PC-3 (cell line): ENCODE measurements around the gene GAA. TPM values are rescaled to one million over a fixed set of nuclear protein-coding genes. Genes with fewer than 3 reads are reported as not detected.
A peak's percentile ranks its signal among the peaks of the same experiment; 100 is the strongest.

ENCODE experiments used
- ATAC-seq: fragments of 200-7000 bp; cut with Tn5 transposase; 2 replicates; pipeline ENCODE4 v1.9.1; 2020; ENCODE audit warnings: mild to moderate bottlenecking, moderate library complexity
- BruUV-seq: library from RNA; stranded (reverse); fragments of 400-500 nt; replicated peaks from 2 replicates; lab custom pipeline; 2021; lab: Mats Ljungman, UMichigan
- CTCF ChIA-PET: fragments of 300-600 bp; sonication (Branson Sonifier 250); formaldehyde crosslinking; loops from one replicate; lab custom pipeline; 2022; ENCODE audit warnings: antibody characterized with exemption; lab: Charles Lee
- POLR2A ChIA-PET: fragments of 300-600 bp; sonication (Branson Sonifier 250); formaldehyde crosslinking; loops from one replicate; lab custom pipeline; 2022; ENCODE audit warnings: antibody characterized with exemption; ENCODE audit not compliant: unreplicated experiment; lab: Charles Lee
- DNase-seq: peaks from one replicate; pipeline ENCODE4 v3.0.0-alpha.2; 2015
- H2AFZ ChIP-seq: fragments of 300-600 bp; sonication (generic); 2 replicates; pipeline ENCODE4 v1.6.0; 2016; ENCODE audit warnings: antibody characterized with exemption, low read length
- H3F3A ChIP-seq: fragments of 300-600 bp; sonication (generic); one replicate; pipeline ENCODE4 v1.6.0; 2017; ENCODE audit warnings: antibody characterized with exemption, low read length, control low read depth, mild to moderate bottlenecking; ENCODE audit not compliant: unreplicated experiment
- H3K27ac ChIP-seq: fragments of 300-600 bp; sonication (generic); 2 replicates; pipeline ENCODE4 v1.5.1; 2016; ENCODE audit warnings: mild to moderate bottlenecking, low read length
- H3K27me3 ChIP-seq: fragments of 300-600 bp; sonication (generic); 2 replicates; pipeline ENCODE4 v1.6.1; 2016; ENCODE audit warnings: low read length, mixed read lengths
- H3K36me3 ChIP-seq: fragments of 300-600 bp; sonication (generic); 2 replicates; pipeline ENCODE4 v1.6.1; 2016; ENCODE audit warnings: low read depth, mixed run types, low read length, mixed read lengths
- H3K4me1 ChIP-seq: fragments of 300-600 bp; sonication (generic); 2 replicates; pipeline ENCODE4 v1.5.1; 2016; ENCODE audit warnings: low read length; ENCODE audit not compliant: insufficient read depth
- H3K4me2 ChIP-seq: fragments of 300-600 bp; sonication (generic); 2 replicates; pipeline ENCODE4 v1.6.0; 2016; ENCODE audit warnings: low read length
- H3K4me3 ChIP-seq: fragments of 300-600 bp; sonication (generic); 2 replicates; pipeline ENCODE4 v1.5.1; 2016; ENCODE audit warnings: mild to moderate bottlenecking, low read length, mixed read lengths
- H3K79me2 ChIP-seq: fragments of 300-600 bp; sonication (generic); 2 replicates; pipeline ENCODE4 v1.6.1; 2017; ENCODE audit warnings: low read length, mixed read lengths
- H3K9ac ChIP-seq: fragments of 300-600 bp; sonication (generic); 2 replicates; pipeline ENCODE4 v1.6.0; 2016; ENCODE audit warnings: mild to moderate bottlenecking, low read length
- H3K9me2 ChIP-seq: fragments of 300-600 bp; sonication (generic); replicated peaks from 2 replicates; pipeline ENCODE4 v1.6.1; 2016; ENCODE audit warnings: mixed run types, low read length, mixed read lengths
- H3K9me3 ChIP-seq: fragments of 300-600 bp; sonication (generic); 2 replicates; pipeline ENCODE4 v1.6.1; 2016; ENCODE audit warnings: low read length, mixed read lengths
- H4K20me1 ChIP-seq: fragments of 300-600 bp; sonication (generic); 2 replicates; pipeline ENCODE4 v1.6.1; 2016; ENCODE audit warnings: low read length, mixed read lengths
- CTCF ChIP-seq: fragments of 300-600 bp; sonication (generic); conservative IDR thresholded peaks from 2 replicates; pipeline ENCODE4 v1.5.1; 2017; ENCODE audit warnings: antibody characterized with exemption, low read depth, mild to moderate bottlenecking, low read length
- EZH2 ChIP-seq: fragments of 300-600 bp; sonication (generic); IDR thresholded peaks from one replicate; pipeline ENCODE4 v1.6.1; 2017; ENCODE audit warnings: antibody characterized with exemption, mild to moderate bottlenecking, low read length; ENCODE audit not compliant: unreplicated experiment
- EZH2phosphoT487 ChIP-seq: fragments of 300-600 bp; sonication (generic); IDR thresholded peaks from 2 replicates; pipeline ENCODE4 v1.6.1; 2018; ENCODE audit warnings: mild to moderate bottlenecking, antibody characterized with exemption, low read length, borderline replicate concordance
- intact Hi-C: fragments of 100-400 bp; cut with micrococcal nuclease; formaldehyde crosslinking; loops from 2 replicates; pipeline ENCODE4 v1.9.0; 2023
- total RNA-seq: library from RNA; depleted of rRNA; stranded (reverse); fragments of >200 nt; gene quantifications from 2 replicates; pipeline ENCODE4 v1.2.3, GENCODE V29; 2014

Gene GAA
- total RNA-seq, 1 experiment from 2014 or later: 76.2 TPM

- Histone ChIP-seq H3K27me3 (no peaks in the 10 kb centered on the region), H3F3A (no peaks in the 10 kb centered on the region), H3K9me3 (no peaks in the 10 kb centered on the region), H3K4me3 (no peak overlapping the region), H3K9me2 (no peaks in the 10 kb centered on the region), H3K27ac (no peak overlapping the region), H3K4me1 (peaks cover 10% of the 10 kb centered on the region), H3K79me2 (no peaks in the 10 kb centered on the region), H4K20me1 (no peaks in the 10 kb centered on the region), H3K4me2 (no peak overlapping the region), H3K36me3 (no peaks in the 10 kb centered on the region), H3K9ac (no peak overlapping the region), H2AFZ (no peak overlapping the region)
- CTCF ChIA-PET: interaction anchor here (0.5 to 1.5 kb wide), 3 partner anchors 23 to 116 kb away, joined by 3 to 7 read pairs (median 6); partner anchors contain the start of genes GAA, SGSH and SLC26A11
- TF ChIP-seq CTCF (peak; percentile 55), EZH2phosphoT487 (no peak)
- ATAC-seq: peak; percentile 39
- no TSS peak for BruUV-seq
- POLR2A ChIA-PET: no interaction called here
- intact Hi-C loops: no loop called here
- peak; percentile 28 for DNase-seq
These were observed 23.1 kb downstream of the GAA start for GRCh38 chr17:80124351-80124981.

DNA sequence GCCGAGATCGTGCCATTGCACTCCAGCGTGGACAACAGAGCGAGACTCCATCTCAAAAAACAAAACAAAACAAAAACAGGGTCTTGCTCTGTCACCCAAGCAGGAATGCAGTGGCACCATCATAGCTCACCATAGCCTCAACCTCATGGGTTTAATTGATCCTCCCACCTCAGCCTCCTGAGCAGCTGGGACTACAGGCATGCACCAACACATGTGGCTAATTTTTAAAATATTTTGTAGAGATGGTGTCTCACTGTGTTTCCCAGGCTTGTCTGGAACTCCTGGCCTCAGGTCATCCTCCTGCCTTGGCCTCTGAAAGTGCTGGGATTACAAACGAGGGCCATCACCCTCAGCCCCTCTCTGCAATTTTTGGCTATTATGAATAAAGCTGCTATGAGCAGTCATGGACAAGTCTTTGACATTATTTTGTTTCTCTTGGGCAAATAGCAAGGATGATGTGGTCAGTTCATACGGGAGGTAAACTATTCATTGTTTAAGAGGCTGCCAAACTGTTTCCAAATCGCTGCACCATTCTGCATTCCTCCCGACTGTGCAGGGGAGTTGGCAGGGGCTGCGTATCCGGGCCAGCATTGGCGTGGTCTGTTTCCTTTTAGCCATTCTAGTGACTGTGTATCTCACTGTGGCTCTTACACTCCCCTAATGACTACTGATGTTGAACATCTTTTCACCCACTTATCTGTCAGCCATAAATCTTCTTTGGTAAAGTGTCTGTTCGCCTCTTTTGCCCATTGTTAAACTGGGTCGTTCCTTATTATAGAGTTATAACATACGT is 24.5 kb downstream of the GAA start:
- DNase-seq (no peak), ATAC-seq (no peak)
- H2AFZ ChIP-seq: no peak overlapping the region
- ChIA-PET CTCF (no interaction called here), POLR2A (no interaction called here)
- no TSS peak for BruUV-seq
- H3K36me3 ChIP-seq: no peaks in the 10 kb centered on the region
- H4K20me1 ChIP-seq: no peaks in the 10 kb centered on the region
- H3K27ac ChIP-seq: no peak overlapping the region
- no peak overlapping the region for H3K9ac ChIP-seq
- no peak overlapping the region for H3K4me3 ChIP-seq
- no peaks in the 10 kb centered on the region for H3K9me2 ChIP-seq
- H3K79me2 ChIP-seq: no peaks in the 10 kb centered on the region
- no peaks in the 10 kb centered on the region for H3K9me3 ChIP-seq
- no peak for TF ChIP-seq CTCF
- TF ChIP-seq EZH2: no peak
- no peak for TF ChIP-seq EZH2phosphoT487
- H3K4me2 ChIP-seq: no peak overlapping the region
- intact Hi-C loops: no loop called here
- no peaks in the 10 kb centered on the region for H3F3A ChIP-seq
- H3K4me1 ChIP-seq: peaks cover 10% of the 10 kb centered on the region
- no peaks in the 10 kb centered on the region for H3K27me3 ChIP-seq

DNA sequence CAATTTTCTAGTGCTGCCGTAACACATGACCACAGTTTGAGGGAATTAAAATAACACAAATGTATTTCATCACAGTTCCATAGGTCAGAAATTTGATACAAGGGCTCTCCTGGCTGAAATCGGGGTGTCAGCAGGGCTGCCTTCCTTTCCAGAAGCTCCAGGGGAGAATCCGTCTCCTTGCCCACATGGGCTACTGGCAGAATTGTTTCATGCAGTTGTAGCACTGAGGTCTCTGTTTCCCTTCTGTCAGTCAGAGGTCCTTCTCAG is 25.0 kb downstream of the GAA start:
- no peaks in the 10 kb centered on the region for H4K20me1 ChIP-seq
- no peaks in the 10 kb centered on the region for H3F3A ChIP-seq
- H3K9me2 ChIP-seq: no peaks in the 10 kb centered on the region
- H3K4me2 ChIP-seq: no peak overlapping the region
- no peaks in the 10 kb centered on the region for H3K27me3 ChIP-seq
- no peak overlapping the region for H2AFZ ChIP-seq
- TF ChIP-seq CTCF (no peak), EZH2 (no peak), EZH2phosphoT487 (no peak)
- intact Hi-C loops: no loop called here
- DNase-seq (no peak), ATAC-seq (no peak)
- no peaks in the 10 kb centered on the region for H3K79me2 ChIP-seq
- peaks cover 10% of the 10 kb centered on the region for H3K4me1 ChIP-seq
- BruUV-seq: no TSS peak
- POLR2A ChIA-PET: no interaction called here
- H3K9ac ChIP-seq: no peak overlapping the region
- CTCF ChIA-PET: no interaction called here
- H3K4me3 ChIP-seq: no peak overlapping the region
- H3K27ac ChIP-seq: no peak overlapping the region
- no peaks in the 10 kb centered on the region for H3K36me3 ChIP-seq
- H3K9me3 ChIP-seq: no peaks in the 10 kb centered on the region
